Omental fat pad (tissue), 4 donors: ENCODE data around the gene GADD45GIP1. TPM values are rescaled to one million over a fixed set of nuclear protein-coding genes. Genes with fewer than 3 reads are reported as not detected.
"Not testable (repeated sequence)": the region's sequence is repeated elsewhere in the genome, so short reads cannot be mapped to it uniquely, and the experiment has no call there.

Experiments used
- ATAC-seq: fragments of 150-250 bp; one replicate; pipeline ENCODE4 v1.9.1; 2016; ENCODE audit warnings: mild to moderate bottlenecking, moderate library complexity; ENCODE audit not compliant: low FRiP score
- DNase-seq: peaks from one replicate; pipeline ENCODE4 v3.0.0-alpha.2; 2019; ENCODE audit warnings: low spot score
- total RNA-seq, 4 donors: library from RNA; depleted of rRNA; stranded (reverse); fragments of >200 nt; gene quantifications; one replicate each; pipeline ENCODE4 v1.1.0, GENCODE V29; 2016
- TF ChIP-seq, protein P1 (sequence below), 3 donors: fragments of 450-650 bp; IDR thresholded peaks; one replicate each; pipeline ENCODE4 v1.5.1; 2016 to 2017; ENCODE audit warnings: antibody characterized with exemption in 3 of 3, mild to moderate bottlenecking in 3 of 3, moderate library complexity in 2 of 3

The GADD45GIP1 gene
- total RNA-seq, 4 donors from 2014 or later = 27.2 to 37.7 (median 32.8) TPM

DNA sequence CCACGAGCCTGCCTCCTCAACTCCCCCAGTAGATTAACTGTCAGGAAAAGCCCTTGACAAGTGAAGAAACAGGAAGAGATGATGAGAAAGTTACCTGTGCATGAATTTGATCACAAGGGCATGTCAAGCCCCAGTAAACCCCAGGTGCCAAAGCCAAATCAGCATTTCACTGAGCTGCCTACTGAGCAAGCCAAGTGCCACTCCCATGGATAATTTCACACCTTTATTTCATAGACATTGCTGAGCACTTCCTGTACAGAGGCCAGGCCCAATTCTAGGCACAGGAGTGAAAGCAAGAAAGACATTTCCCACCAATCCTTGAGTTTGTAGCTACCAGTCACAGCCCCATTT, 2.4 kb downstream of the GADD45GIP1 start:
- no peak for ATAC-seq
- TF ChIP-seq, protein P1, sequence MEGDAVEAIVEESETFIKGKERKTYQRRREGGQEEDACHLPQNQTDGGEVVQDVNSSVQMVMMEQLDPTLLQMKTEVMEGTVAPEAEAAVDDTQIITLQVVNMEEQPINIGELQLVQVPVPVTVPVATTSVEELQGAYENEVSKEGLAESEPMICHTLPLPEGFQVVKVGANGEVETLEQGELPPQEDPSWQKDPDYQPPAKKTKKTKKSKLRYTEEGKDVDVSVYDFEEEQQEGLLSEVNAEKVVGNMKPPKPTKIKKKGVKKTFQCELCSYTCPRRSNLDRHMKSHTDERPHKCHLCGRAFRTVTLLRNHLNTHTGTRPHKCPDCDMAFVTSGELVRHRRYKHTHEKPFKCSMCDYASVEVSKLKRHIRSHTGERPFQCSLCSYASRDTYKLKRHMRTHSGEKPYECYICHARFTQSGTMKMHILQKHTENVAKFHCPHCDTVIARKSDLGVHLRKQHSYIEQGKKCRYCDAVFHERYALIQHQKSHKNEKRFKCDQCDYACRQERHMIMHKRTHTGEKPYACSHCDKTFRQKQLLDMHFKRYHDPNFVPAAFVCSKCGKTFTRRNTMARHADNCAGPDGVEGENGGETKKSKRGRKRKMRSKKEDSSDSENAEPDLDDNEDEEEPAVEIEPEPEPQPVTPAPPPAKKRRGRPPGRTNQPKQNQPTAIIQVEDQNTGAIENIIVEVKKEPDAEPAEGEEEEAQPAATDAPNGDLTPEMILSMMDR (IDR thresholded peaks at IDR 0.05) = no peak
- DNase-seq = no peak

DNA sequence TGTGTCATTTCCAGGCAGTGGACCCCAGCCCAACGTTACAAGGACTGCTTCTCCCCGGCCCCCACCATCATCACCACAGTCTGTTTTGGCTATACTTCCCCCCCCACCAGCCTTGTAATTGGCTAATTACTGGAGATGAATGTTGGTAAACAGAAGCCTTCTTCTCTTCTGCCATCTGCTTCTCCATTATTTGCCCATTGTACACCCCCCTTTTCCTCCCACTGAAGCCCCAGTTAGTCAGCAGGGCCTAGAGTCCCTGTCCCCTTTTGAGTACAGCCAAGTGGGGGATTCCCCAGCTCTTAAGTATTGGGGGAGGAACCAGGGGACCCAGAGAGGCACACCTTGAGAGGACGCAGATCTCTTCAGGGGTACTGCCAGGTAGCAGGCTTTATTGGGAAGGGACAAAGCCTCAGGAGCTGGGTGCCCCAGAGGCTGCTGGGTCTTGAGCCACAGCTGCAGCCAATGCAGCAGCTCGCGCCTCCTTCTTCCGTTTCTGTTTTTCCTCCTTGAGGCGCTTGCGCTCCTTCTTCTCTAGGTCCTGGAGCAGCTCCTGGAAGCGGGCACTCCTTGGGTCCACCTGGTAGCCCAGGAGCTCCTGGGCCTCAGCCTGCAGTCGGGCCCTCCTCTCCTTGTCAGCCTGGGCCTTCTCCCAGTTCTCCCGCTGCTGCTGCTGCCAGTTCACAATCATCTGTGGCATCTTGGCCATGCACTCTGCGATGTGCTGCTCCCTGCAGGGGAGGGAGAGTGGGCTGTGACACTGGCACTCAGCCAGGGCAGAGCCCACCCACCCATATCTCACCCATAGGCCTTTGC, 3.0 kb downstream of the GADD45GIP1 start:
- ATAC-seq = no peak
- TF ChIP-seq, protein P1 (IDR thresholded peaks at IDR 0.05) = no peak
- DNase-seq = no peak

DNA sequence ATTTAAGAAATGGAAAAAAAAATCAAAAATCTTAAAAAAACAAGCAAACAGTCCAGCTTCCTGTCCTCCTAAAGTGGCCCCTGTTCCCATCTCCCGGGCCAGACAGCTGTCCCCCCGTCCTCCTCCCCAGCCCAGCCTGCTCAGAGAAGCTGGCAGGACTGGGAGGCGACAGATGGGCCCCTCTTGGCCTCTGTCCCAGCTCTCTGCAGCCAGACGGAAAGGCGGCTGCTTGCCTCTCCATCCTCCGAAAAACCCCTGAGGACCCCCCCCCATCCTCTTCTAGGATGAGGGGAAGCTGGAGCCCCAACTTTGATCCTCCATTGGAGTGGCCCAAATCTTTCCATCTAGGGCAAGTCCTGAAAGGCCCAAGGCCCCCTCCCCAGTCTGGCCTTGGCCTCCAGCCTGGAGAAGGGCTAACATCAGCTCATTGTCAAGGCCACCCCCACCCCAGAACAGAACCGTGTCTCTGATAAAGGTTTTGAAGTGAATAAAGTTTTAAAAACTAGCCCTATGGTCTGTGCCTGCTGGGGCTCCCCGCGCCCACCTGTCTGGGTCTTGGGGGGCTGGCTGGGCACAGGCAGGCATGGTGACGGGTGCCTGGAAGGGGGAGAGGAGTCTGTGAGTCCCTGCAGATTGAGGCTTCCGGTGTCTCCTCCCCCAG, 3.8 kb downstream of the GADD45GIP1 start:
- DNase-seq (no peak), ATAC-seq (no peak)
- TF ChIP-seq, protein P1 (IDR thresholded peaks at IDR 0.05) = no peak

DNA sequence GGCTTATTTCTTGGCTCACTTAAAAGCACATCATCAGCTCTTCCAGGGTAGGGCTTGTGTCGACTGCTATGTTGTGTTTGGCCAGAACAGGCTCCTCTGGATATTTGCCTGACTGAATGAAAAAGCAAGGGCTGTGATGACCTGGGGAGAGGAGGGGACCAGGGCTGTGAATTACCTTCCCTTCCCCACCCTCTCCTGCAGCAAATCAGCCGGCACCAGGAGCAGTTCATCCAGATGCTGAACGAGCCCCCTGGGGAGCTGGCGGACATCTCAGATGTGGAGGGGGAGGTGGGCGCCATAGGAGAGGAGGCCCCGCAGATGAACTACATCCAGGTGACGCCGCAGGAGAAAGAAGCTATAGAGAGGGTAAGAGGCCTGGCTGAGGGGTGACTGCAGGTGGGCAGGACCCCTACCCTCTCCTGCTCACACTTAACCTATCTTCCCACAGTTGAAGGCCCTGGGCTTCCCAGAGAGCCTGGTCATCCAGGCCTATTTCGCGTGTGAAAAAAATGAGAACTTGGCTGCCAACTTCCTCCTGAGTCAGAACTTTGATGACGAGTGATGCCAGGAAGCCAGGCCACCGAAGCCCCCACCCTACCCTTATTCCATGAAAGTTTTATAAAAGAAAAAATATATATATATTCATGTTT, 4.4 kb downstream of the GADD45GIP1 start:
- no peak for ATAC-seq
- DNase-seq = no peak
- TF ChIP-seq, protein P1 (IDR thresholded peaks at IDR 0.05) = no peak

DNA sequence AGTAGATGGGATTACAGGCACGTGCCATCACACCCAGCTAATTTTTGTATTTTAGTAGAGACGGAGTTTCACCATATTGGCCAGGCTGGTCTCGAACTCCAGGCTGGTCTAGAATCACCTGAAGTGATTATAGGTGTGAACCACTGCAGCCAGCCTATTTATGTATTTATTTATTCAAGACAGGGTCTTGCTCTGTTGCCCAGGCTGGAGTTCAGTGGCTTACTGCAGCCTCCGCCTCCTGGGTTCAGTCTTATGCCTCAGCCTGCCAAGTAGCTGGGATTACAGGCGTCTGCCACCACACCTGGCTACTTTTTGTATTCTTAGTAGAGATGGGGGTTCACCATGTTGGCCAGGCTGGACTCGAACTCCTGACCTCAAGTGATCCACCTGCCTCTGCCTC, 5.0 kb downstream of the GADD45GIP1 start:
- not testable (repeated sequence) for ATAC-seq, DNase-seq

DNA sequence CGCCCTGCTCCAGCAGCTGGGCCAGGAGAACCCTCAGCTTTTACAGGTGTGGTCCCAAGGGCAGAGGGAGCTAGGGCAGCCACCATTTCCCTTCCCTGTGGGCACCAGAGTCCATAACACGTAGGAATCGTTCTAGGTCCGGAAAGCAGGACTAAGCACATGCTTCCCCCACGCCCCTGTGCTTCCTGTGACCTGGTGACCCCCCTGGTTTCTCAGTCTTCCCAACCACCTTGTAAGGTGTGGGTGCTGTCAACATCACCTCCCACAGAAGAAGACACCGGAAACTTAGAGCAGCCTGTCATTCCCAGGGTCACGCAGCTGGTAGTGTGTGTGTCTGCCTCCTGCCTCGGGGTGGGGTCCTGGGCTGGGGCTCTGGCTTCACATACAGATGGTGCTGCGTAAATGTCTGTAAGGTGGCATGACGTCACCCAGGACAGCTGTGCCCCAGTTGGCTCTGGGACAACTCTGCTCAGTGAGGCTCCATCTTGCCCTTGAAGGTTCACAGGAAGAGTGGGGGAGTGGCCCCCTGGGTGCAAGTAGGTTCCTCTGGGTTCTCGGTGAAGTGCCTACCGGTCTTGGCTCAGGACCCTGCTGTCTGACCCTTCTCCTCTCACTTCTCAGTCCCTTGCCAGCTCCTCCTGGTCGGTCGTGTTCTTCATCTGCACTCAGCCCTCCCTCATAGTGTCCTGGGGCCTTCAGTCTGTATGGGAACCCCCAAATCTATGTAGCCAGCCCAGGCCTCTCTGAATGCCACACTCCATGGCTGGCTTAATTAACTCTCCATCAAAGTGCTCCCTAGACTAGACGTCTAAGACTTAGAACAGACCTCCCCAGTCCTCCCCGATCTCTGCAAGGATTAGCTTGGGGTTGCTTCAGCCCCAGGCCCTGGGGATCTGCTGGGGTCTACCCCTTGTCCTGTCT, 7.4 kb downstream of the GADD45GIP1 start:
- ATAC-seq = no peak
- TF ChIP-seq, protein P1 (IDR thresholded peaks at IDR 0.05) = no peak
- DNase-seq = no peak
